A549 (cell line): ENCODE data around the gene TMX1. TPM values are rescaled to one million over a fixed set of nuclear protein-coding genes. Genes with fewer than 3 reads are reported as not detected.

Experiments used
- ATAC-seq, 2 experiments: fragments of 200-7000 bp in 1 of 2; fragments of >200 bp in 1 of 2; cut with Nextera tagmentation in 1 of 2; cut with Tn5 transposase in 1 of 2; 3 replicates each; pipeline versions ENCODE4 v1.8.0 to v1.9.1; 2018 to 2020; ENCODE audit warnings: mild to moderate bottlenecking in 1 of 2, moderate library complexity in 1 of 2
- CTCF ChIA-PET: fragments of 300-600 bp; sonication (Branson Sonifier 250); formaldehyde crosslinking; extraction: SDS; loops from one replicate; lab custom pipeline; 2021; ENCODE audit warnings: antibody characterized with exemption, inconsistent platforms; lab: Yijun Ruan, JAX
- POLR2A ChIA-PET: fragments of 350-600 bp; formaldehyde crosslinking; extraction: SDS; loops from one replicate; lab custom pipeline; 2021; ENCODE audit warnings: antibody characterized with exemption, inconsistent platforms; lab: Yijun Ruan, JAX
- DNase-seq, 2 experiments: peaks; one replicate each; pipeline versions ENCODE4 v3.0.0 to v3.0.0-alpha.2; 2011 to 2016; ENCODE audit warnings: low read depth in 1 of 2, low spot score in 1 of 2
- FAIRE-seq: peaks from 2 replicates; lab custom pipeline; 2011; peaks lifted over from hg19 to GRCh38; lab: Jason Lieb, UNC
- H3K27ac ChIP-seq, 2 experiments: fragments of >200 bp; sonication (Bioruptor Twin); formaldehyde crosslinking; 3 replicates each; pipeline ENCODE4 v1.5.1; 2016 to 2017
- H3K4me1 ChIP-seq: fragments of >200 bp; sonication (Bioruptor Twin); formaldehyde crosslinking; 3 replicates; pipeline ENCODE4 v1.6.1; 2016
- H3K4me2 ChIP-seq: fragments of >200 bp; sonication (Bioruptor Twin); formaldehyde crosslinking; 3 replicates; pipeline ENCODE4 v1.6.1; 2016
- H3K4me3 ChIP-seq: fragments of >200 bp; sonication (Bioruptor Twin); formaldehyde crosslinking; 3 replicates; pipeline ENCODE4 v1.5.1; 2016
- H3K9me3 ChIP-seq: fragments of >200 bp; sonication (Bioruptor Twin); formaldehyde crosslinking; 3 replicates; pipeline ENCODE4 v1.6.1; 2016
- BHLHE40 ChIP-seq: IDR thresholded peaks from 2 replicates; pipeline ENCODE4 v1.6.1; 2012; ENCODE audit warnings: low read depth, low read length, inconsistent platforms
- CBX2 ChIP-seq: fragments of 200-600 bp; sonication (generic); IDR thresholded peaks from 2 replicates; pipeline ENCODE4 v1.6.1; 2016; ENCODE audit warnings: low read depth, mild to moderate bottlenecking, borderline replicate concordance
- CBX8 ChIP-seq: fragments of 200-600 bp; sonication (generic); IDR thresholded peaks from 2 replicates; pipeline ENCODE4 v1.6.1; 2016
- CHD4 ChIP-seq: fragments of 200-600 bp; sonication (generic); IDR thresholded peaks from 2 replicates; pipeline ENCODE4 v1.6.1; 2016; ENCODE audit warnings: antibody characterized with exemption, mild to moderate bottlenecking, borderline replicate concordance
- E2F6 ChIP-seq: IDR thresholded peaks from 2 replicates; pipeline ENCODE4 v1.6.1; 2012; ENCODE audit warnings: low read depth, borderline replicate concordance
- EHF ChIP-seq: fragments of 250-450 bp; sonication (Bioruptor Pico); IDR thresholded peaks from 2 replicates; pipeline ENCODE4 v1.5.0; 2020; ENCODE audit warnings: mild to moderate bottlenecking
- EHMT2 ChIP-seq: fragments of 200-600 bp; sonication (generic); IDR thresholded peaks from 2 replicates; pipeline ENCODE4 v1.6.1; 2016; ENCODE audit warnings: antibody characterized with exemption, low read depth, mild to moderate bottlenecking, moderate library complexity
- EP300 ChIP-seq, 2 experiments: fragments of >200 bp; sonication (Bioruptor Twin); formaldehyde crosslinking; IDR thresholded peaks; 2 replicates in 1 of 2; 3 replicates in 1 of 2; pipeline ENCODE4 v1.6.1; 2016 to 2017
- ESRRA ChIP-seq: fragments of 150-350 bp; IDR thresholded peaks from 2 replicates; pipeline ENCODE4 v1.6.1; 2014; ENCODE audit warnings: mild to moderate bottlenecking, low read length, borderline replicate concordance
- FOSB ChIP-seq: fragments of 250-450 bp; sonication (Bioruptor Pico); IDR thresholded peaks from 2 replicates; pipeline ENCODE4 v1.5.0; 2020; ENCODE audit warnings: mild to moderate bottlenecking, moderate library complexity
- FOSL2 ChIP-seq, 2 experiments: fragments of 450-650 bp in 1 of 2; fragments of >200 bp in 1 of 2; sonication (Bioruptor Twin) in 1 of 2; formaldehyde crosslinking; IDR thresholded peaks; 2 replicates each; pipeline versions ENCODE4 v1.5.0 to v1.6.1; 2016 to 2020; ENCODE audit warnings: mild to moderate bottlenecking in 1 of 2, moderate library complexity in 1 of 2
- FOXS1 ChIP-seq: fragments of 250-450 bp; sonication (Bioruptor Pico); IDR thresholded peaks from 2 replicates; pipeline ENCODE4 v1.5.0; 2020; ENCODE audit warnings: mild to moderate bottlenecking, moderate library complexity
- HDAC2 ChIP-seq: fragments of 200-600 bp; sonication (generic); IDR thresholded peaks from 2 replicates; pipeline ENCODE4 v1.6.1; 2016
- HES2 ChIP-seq: fragments of >200 bp; sonication (Bioruptor Twin); formaldehyde crosslinking; IDR thresholded peaks from 2 replicates; pipeline ENCODE4 v1.6.1; 2016
- HEYL ChIP-seq: fragments of 250-450 bp; sonication (Bioruptor Pico); IDR thresholded peaks from 2 replicates; pipeline ENCODE4 v1.8.0; 2021; ENCODE audit warnings: mild to moderate bottlenecking, moderate library complexity
- HOXB13 ChIP-seq: fragments of 250-450 bp; sonication (Bioruptor Pico); IDR thresholded peaks from 2 replicates; pipeline ENCODE4 v1.5.0; 2020; ENCODE audit warnings: low read depth, mild to moderate bottlenecking, moderate library complexity
- HOXB5 ChIP-seq: fragments of 250-450 bp; sonication (Bioruptor Pico); IDR thresholded peaks from 2 replicates; pipeline ENCODE4 v1.5.0; 2020; ENCODE audit warnings: mild to moderate bottlenecking, moderate library complexity
- JUN ChIP-seq, 2 experiments: fragments of >200 bp; sonication (Bioruptor Twin); formaldehyde crosslinking; IDR thresholded peaks; 2 replicates in 1 of 2; 3 replicates in 1 of 2; pipeline ENCODE4 v1.6.1; 2016 to 2017
- KDM1A ChIP-seq: fragments of 200-600 bp; sonication (generic); IDR thresholded peaks from 2 replicates; pipeline ENCODE4 v1.6.1; 2016; ENCODE audit warnings: low read depth, mild to moderate bottlenecking
- KDM5A ChIP-seq: fragments of 200-600 bp; sonication (generic); IDR thresholded peaks from 2 replicates; pipeline ENCODE4 v1.6.1; 2016; ENCODE audit warnings: antibody characterized with exemption, mild to moderate bottlenecking
- MAFK ChIP-seq: fragments of 450-650 bp; IDR thresholded peaks from 2 replicates; pipeline ENCODE4 v1.6.1; 2014; ENCODE audit not compliant: partially characterized antibody
- MAZ ChIP-seq: fragments of 150-350 bp; IDR thresholded peaks from 2 replicates; pipeline ENCODE4 v1.6.1; 2014; ENCODE audit warnings: antibody characterized with exemption, low read depth, low read length, borderline replicate concordance
- MYC ChIP-seq: IDR thresholded peaks from 2 replicates; pipeline ENCODE4 v1.6.1; 2012; ENCODE audit warnings: mild to moderate bottlenecking, inconsistent platforms, low read length, improper control_type of control experiment, borderline replicate concordance
- NFE2L2 ChIP-seq: fragments of 150-350 bp; conservative IDR thresholded peaks from 2 replicates; pipeline ENCODE4 v1.6.1; 2014; ENCODE audit warnings: low read length
- NR3C1 ChIP-seq: fragments of >200 bp; sonication (Bioruptor Twin); formaldehyde crosslinking; IDR thresholded peaks from 3 replicates; pipeline ENCODE4 v1.6.1; 2017
- PBX3 ChIP-seq: IDR thresholded peaks from 2 replicates; pipeline ENCODE4 v1.6.1; 2012
- POLR2A ChIP-seq: IDR thresholded peaks from 2 replicates; pipeline ENCODE4 v1.6.1; 2012; ENCODE audit warnings: mild to moderate bottlenecking, low read length
- POLR2AphosphoS2 ChIP-seq: conservative IDR thresholded peaks from 2 replicates; pipeline ENCODE4 v1.6.1; 2012; ENCODE audit warnings: low read length, improper control_type of control experiment, inconsistent platforms
- RAD21 ChIP-seq, 2 experiments: fragments of >200 bp in 1 of 2; sonication (Bioruptor Twin) in 1 of 2; formaldehyde crosslinking in 1 of 2; IDR thresholded peaks in 1 of 2; conservative IDR thresholded peaks in 1 of 2; 2 replicates in 1 of 2; 3 replicates in 1 of 2; pipeline ENCODE4 v1.6.1; 2012 to 2018; ENCODE audit warnings: inconsistent platforms in 1 of 2
- TFCP2L1 ChIP-seq: fragments of 250-450 bp; sonication (Bioruptor Pico); IDR thresholded peaks from 2 replicates; pipeline ENCODE4 v1.5.0; 2021; ENCODE audit warnings: mild to moderate bottlenecking
- ZC3H11A ChIP-seq: fragments of 450-650 bp; IDR thresholded peaks from 2 replicates; pipeline ENCODE4 v1.6.1; 2014; ENCODE audit warnings: antibody characterized with exemption, mild to moderate bottlenecking
- ZFP36 ChIP-seq: fragments of 450-650 bp; IDR thresholded peaks from 2 replicates; pipeline ENCODE4 v1.6.1; 2014; ENCODE audit warnings: borderline replicate concordance; ENCODE audit not compliant: partially characterized antibody
- ZSCAN20 ChIP-seq: fragments of 250-450 bp; sonication (Bioruptor Pico); IDR thresholded peaks from 2 replicates; pipeline ENCODE4 v1.8.0; 2022; ENCODE audit warnings: mild to moderate bottlenecking, moderate library complexity
- WGBS: methylation state at CpG from one replicate; pipeline ENCODE4 v1.1.6; 2017; ENCODE audit errors: missing lambda C conversion rate; 5-methylcytosine and 5-hydroxymethylcytosine counted together
- polyA plus RNA-seq, 4 experiments: library from polyadenylated mRNA; depleted of rRNA in 3 of 4; stranded (reverse); fragments of >200 nt; fragmentation: RNase III in 1 of 4; extraction: RNeasy Plus Mini Kit Qiagen cat#74134 plus additional on column Dnase treatment in 1 of 4; gene quantifications; 2 replicates in 3 of 4; 3 replicates in 1 of 4; pipeline ENCODE4 v1.2.3, GENCODE V29; 2011 to 2017
- TF ChIP-seq, protein P1 (sequence below): fragments of 250-450 bp; sonication (Bioruptor Pico); IDR thresholded peaks from 2 replicates; pipeline ENCODE4 v1.5.0; 2021; ENCODE audit warnings: mild to moderate bottlenecking, moderate library complexity, borderline replicate concordance
- TF ChIP-seq, protein P2 (sequence below): fragments of 250-450 bp; sonication (Bioruptor Pico); IDR thresholded peaks from 2 replicates; pipeline ENCODE4 v1.5.0; 2020; ENCODE audit warnings: low read depth, mild to moderate bottlenecking, moderate library complexity

Gene TMX1
- polyA plus RNA-seq, 2 of the 4 experiments (the other 2 are of a cell fraction): 58.6 to 64.0 TPM

- TF ChIP-seq, protein P1, sequence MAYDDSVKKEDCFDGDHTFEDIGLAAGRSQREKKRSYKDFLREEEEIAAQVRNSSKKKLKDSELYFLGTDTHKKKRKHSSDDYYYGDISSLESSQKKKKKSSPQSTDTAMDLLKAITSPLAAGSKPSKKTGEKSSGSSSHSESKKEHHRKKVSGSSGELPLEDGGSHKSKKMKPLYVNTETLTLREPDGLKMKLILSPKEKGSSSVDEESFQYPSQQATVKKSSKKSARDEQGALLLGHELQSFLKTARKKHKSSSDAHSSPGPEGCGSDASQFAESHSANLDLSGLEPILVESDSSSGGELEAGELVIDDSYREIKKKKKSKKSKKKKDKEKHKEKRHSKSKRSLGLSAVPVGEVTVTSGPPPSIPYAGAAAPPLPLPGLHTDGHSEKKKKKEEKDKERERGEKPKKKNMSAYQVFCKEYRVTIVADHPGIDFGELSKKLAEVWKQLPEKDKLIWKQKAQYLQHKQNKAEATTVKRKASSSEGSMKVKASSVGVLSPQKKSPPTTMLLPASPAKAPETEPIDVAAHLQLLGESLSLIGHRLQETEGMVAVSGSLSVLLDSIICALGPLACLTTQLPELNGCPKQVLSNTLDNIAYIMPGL (CRISPR knock-in tag): no peak
- TF ChIP-seq KDM1A (no peak), FOSB (CRISPR knock-in tag) (no peak), JUN (IDR thresholded peaks at IDR 0.05) (peak in 1 of 2 experiments; percentile 85; a peak in 3 of 5 replicates), HEYL (CRISPR knock-in tag) (no peak), BHLHE40 (no peak), KDM5A (no peak), NR3C1 (no peak), ZC3H11A (no peak), MAFK (no peak), HOXB5 (CRISPR knock-in tag) (no peak), ZSCAN20 (no peak), FOXS1 (CRISPR knock-in tag) (no peak), MAZ (no peak), E2F6 (peak; percentile 68; the same call in 1 of the 2 replicates), POLR2AphosphoS2 (no peak), MYC (peak; percentile 75; the same call in 1 of the 2 replicates), EHMT2 (no peak), ESRRA (no peak), CBX8 (no peak), CBX2 (no peak), FOSL2 (IDR thresholded peaks at IDR 0.05) (no peak), FOSL2 (CRISPR knock-in tag; IDR thresholded peaks at IDR 0.05) (no peak), NFE2L2 (no peak), ZFP36 (no peak), RAD21 (conservative IDR thresholded peaks at IDR 0.05 in 1 of 2, IDR thresholded peaks at IDR 0.05 in 1 of 2) (no peak)
Observed at GRCh38 chr14:51239813-51240803, at the start of gene TMX1 (continued).

- H3K4me3 ChIP-seq: no peak overlapping the region
- CTCF ChIA-PET: interaction anchor here (0.7 to 1.2 kb wide), 3 partner anchors 9 to 575 kb away, joined by 3 to 5 read pairs (median 3); no protein-coding TSS in a partner anchor
- H3K4me2 ChIP-seq: no peak overlapping the region
- 81% methylated on average over 2 of the region's 2 CpGs for WGBS
- no peaks in the 10 kb centered on the region for H3K9me3 ChIP-seq
- no peak for DNase-seq
- H3K4me1 ChIP-seq: no peaks in the 10 kb centered on the region
- POLR2A ChIA-PET: no interaction called here
- ATAC-seq: no peak
- no peak overlapping the region for H3K27ac ChIP-seq
- no peak for FAIRE-seq
- TF ChIP-seq ZSCAN20 (no peak), CBX8 (no peak), HES2 (no peak), ZC3H11A (no peak), CHD4 (no peak), HOXB13 (CRISPR knock-in tag) (no peak), PBX3 (no peak), ESRRA (no peak), EP300 (IDR thresholded peaks at IDR 0.05) (no peak), HDAC2 (no peak), BHLHE40 (no peak), NR3C1 (no peak), FOXS1 (CRISPR knock-in tag) (no peak), POLR2A (no peak), JUN (IDR thresholded peaks at IDR 0.05) (no peak), EHF (CRISPR knock-in tag) (no peak), TFCP2L1 (CRISPR knock-in tag) (no peak), NFE2L2 (no peak)
- TF ChIP-seq, protein P2, sequence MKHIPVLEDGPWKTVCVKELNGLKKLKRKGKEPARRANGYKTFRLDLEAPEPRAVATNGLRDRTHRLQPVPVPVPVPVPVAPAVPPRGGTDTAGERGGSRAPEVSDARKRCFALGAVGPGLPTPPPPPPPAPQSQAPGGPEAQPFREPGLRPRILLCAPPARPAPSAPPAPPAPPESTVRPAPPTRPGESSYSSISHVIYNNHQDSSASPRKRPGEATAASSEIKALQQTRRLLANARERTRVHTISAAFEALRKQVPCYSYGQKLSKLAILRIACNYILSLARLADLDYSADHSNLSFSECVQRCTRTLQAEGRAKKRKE (CRISPR knock-in tag): no peak
Observed at GRCh38 chr14:51201890-51202289, 38.2 kb upstream of the TMX1 start.
